NCI-H774 (cell line): ENCODE results near the gene LONP2.
"Not testable (repeated sequence)": the region's sequence is repeated elsewhere in the genome, so short reads cannot be mapped to it uniquely, and the experiment has no call there.

Source experiments
- DNase-seq: peaks from one replicate; lab custom pipeline; 2025; lab: John Stamatoyannopoulos, UW

LONP2 gene

DNA sequence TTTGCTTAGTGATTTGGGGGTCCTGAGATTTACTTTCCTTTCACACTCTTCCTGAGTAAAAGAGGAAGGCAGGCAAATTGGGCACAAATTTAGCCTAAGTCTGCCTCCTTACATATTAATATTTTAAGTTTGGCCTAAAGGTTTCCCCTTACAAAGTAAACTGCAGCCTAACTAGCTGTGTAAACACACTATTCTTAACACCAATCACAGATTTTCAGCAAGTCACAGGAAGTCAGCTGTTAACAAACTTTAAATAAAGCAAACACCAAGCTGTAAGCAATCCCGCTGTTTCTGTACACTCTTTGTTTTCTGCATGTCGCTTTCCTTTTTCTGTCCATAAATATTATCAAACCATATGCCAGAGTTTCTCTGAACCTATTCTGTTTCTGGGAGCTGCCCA lies 48.4 kb downstream of the LONP2 start:
- no peak for DNase-seq

DNA sequence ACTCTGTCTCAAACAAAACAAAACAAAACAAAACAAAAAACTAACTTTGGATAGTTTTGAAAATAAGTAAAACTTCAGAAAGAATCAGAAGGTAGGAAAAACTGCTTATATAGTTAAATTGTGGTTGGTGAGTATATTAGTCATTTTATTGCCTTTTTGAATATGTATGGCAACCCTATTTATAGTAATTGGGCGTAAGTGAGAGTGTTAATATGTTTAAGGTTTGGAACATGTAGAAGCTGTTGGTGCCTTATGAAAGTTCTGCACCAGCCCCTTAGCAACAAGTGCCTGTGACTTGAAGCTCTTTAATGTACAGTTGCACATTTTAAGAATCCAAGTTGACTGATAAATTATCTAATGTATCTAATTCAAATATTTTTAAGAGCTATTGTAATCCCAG lies 50.6 kb downstream of the LONP2 start:
- DNase-seq, result no peak

DNA sequence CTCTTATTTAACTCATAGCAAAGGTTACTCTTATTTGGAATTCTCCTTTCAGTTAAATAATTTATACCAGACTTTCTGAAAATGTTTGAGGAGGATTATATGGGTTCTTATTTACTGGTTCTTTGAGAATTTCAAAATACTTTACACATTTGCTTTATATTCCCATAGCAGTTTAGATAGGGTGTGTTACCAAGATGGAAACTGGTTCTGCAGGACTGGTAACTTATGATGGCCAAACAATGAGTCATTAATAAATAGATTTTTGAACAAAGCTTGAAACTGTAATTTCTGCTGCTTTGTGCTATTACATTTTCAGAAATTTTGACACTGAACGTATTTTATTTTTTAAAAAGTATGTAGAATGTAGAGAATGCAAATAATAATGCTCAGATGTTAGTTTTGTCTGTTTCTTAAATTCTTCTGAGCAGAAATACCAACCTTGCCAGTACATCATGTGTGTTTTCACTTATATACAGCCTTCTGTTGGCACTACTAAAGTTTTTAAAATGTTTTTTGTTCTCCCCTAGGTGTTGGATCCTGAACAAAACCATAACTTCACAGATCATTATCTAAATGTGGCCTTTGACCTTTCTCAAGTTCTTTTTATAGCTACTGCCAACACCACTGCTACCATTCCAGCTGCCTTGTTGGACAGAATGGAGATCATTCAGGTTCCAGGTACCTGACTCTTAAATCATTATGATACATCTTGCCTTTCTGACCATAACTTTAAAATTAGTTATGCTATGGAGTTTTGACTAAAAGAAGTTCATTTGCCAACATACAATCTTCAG lies 51.6 kb downstream of the LONP2 start:
- DNase-seq, result no peak

DNA sequence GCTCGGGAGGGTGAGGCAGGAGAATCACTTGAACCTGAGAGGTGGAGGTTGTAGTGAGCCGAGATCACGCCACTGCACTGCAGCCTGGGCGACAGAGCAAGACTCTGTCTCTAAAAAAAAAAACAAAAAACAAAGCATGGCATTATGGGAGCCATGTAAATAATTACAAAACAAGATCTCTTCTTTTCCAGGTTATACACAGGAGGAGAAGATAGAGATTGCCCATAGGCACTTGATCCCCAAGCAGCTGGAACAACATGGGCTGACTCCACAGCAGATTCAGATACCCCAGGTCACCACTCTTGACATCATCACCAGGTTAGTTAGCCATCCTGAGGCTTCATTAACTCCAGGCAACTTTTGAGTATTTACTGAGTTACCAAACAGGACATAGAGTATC lies 55.4 kb downstream of the LONP2 start:
- DNase-seq, result no peak

DNA sequence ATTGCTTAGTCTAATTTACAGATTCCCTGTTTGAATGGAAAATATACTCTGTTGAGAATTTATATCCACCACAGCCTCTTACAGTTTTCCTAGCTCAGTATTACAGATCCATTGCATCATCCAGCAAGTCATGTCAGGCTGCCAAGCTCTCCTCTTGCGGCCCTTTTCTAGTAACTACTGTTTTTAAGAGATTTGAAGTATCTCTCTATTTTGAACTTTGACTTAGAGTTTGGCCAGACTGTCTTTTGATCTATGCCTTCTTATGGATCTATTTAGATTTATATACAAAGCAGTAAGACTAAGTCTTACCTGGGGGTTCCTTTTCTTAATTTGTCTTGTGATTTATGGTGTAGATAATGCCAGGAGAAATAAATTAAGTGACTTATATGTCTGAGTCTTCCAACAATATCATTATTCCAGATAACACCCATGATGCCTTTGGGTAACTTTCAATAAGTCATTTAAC lies 56.3 kb downstream of the LONP2 start:
- DNase-seq, result no peak

DNA sequence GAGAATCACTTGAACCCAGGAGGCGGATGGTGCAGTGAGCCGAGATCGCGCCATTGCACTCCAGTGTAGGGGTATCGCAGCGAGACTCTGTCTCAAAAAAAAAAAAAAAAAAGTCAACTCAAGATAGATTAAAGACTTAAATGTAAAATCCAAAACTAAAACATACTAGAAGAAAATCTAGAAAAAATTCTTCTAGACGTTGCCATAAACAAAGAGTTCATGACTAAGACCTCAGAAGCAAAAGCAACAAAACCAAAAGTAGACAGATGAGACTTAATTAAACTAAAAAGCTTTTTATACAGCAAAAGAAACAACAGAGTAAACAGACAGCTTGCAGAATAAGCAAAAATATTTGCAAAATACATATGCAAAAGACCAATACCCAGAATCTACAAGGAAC lies 64.4 kb downstream of the LONP2 start:
- no peak for DNase-seq

DNA sequence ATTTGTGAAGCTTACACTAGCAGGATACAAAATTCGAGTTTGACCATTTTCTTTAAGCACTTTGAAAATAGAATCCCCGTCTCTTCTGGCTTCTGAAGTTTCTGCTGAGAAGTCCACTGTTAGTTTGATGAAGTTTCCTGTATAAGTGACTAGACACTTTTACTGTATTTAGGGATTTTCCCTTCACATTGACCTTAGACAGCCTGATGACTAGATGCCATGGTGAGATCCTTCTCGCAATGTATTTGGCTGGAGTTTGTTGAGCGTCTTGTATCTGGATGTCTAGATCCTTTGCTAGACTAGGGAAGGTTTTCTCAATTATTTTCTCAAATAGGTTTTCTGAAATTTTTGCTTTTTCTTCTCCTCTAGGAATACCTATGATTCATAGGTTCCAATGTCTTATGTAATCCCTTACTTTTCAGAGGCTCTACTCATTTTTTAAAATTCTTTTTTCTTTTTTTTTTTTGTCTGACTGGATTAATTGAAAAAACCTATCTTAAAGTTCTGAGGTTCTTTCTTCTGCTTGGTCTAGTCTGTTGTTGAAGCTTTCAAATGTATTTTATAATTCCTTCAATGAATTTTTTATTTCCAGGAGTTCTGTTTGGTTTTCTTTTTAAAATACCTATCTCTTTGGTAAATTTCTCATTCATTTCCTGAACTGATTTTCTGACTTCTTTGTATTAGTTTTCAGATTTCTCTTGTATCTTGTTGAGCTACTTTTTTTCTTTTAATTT lies 67.0 kb downstream of the LONP2 start:
- DNase-seq, result no peak

DNA sequence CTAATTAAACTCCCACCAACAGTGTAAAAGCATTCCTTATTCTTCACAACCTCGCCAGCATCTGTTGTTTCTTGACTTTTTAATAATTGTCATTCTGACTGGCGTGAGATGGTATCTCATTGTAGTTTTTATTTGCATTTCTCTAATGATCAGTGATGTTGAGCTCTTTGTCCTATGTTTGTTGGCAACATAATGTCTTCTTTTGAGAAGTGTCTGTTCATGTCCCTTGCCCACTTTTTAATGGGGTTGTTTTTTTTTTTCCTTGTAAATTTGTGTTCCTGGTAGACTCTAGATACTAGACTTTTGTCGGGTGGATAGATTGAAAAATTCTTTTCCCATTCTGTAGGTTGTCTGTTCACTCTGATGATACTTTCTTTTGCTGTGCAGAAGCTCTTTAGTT lies 69.8 kb downstream of the LONP2 start:
- not testable (repeated sequence) for DNase-seq

DNA sequence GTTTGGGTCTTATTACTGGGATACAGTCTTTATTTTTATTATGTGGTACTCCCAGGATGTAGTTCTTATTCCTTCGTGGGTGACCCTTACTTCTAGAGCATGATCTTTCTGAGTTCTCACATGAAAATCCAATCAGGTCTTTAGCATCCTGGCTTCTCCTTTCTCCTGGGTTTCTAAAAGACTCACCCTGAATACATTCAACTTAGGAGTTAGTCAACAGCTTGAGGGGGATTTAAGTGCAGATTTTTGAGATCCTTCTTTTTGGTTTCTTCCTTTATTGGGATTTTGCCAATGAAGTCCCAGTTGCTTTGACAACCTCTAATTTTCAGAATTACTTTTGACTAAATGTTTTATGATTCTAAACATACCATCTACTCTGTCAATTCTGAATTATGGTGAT lies 72.9 kb downstream of the LONP2 start:
- no peak for DNase-seq

DNA sequence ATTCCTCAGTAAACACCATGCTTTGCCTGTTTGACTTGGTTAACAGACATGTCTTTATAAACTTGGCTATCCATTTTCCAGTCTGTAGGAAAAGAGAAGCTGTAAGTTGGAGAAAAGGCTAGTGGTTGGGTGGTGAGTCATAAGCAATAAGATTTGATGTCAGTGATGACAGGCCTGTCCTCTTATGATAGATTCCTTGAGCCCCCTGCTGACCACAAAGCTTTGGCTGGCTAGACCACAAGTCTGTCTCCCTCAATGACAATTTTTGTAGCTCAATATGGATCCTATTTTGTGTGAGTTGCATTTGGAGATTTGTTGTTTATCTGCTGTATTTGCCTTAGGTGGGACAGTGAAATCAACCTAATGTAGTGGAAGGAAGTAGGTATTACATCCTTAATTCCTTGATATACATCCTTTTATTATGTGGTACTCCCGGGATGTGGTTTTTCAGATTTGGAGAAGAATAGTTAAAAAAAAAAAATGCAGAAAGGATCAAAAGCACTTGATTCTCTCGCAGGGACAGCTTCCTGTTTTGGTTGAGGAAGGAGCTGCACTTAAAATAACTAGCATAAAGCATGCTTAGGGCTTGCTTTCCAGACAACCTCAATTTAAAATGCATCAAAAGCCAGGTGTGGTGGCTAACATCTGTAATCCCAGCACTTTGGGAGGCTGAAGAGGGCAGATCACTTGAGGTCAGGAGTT lies 73.7 kb downstream of the LONP2 start:
- no peak for DNase-seq

DNA sequence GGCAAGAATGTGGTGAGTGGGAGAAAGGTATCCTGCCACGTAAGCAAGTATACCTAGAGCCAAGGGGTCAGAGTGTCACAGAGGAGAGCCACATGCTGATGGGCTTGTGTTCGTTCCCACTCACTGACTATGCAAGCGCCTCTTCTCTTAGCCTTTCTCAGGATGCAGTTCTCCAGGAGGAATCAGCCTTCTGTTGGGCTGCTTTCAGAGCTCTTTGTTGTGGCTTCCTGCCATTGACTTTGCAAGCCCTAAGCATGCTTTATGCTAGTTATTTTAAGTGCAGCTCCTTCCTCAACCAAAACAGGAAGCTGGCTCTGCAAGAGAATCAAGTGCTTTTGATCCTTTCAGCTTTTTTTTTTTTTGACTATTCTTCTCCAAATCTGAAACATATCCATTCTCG lies 74.5 kb downstream of the LONP2 start:
- no peak for DNase-seq

DNA sequence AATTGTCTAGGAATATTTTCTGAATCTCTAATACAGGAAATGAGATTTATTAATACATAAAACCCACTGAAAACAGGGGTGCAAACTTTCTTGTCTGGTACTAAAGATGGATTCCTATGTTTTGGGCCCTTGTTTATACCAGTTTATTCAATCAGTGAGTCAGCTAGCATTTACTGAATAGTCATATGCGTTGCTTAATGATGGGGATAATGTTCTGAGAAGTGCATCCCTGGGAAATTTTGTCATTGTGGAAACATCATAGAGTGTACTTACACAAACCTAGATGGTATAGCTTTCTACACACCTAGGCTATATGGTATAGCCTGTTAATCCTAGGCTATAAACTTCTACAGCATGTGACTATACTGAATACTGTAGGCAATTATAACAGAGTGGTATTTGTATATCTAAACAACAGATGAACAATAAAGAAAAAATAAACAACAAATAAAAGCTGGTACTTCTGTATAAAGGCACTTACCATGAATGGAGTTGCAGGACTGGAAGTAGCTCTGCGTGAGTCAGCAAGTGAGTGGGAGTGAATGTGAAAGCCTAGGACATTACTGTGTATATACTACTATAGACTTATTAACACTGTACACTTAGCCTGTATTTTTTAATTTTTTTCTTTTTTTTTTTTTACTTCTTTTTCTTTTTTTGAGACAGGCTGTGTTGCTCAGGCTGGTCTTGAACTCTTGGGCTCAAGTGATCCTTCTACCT lies 77.4 kb downstream of the LONP2 start:
- DNase-seq, result no peak

DNA sequence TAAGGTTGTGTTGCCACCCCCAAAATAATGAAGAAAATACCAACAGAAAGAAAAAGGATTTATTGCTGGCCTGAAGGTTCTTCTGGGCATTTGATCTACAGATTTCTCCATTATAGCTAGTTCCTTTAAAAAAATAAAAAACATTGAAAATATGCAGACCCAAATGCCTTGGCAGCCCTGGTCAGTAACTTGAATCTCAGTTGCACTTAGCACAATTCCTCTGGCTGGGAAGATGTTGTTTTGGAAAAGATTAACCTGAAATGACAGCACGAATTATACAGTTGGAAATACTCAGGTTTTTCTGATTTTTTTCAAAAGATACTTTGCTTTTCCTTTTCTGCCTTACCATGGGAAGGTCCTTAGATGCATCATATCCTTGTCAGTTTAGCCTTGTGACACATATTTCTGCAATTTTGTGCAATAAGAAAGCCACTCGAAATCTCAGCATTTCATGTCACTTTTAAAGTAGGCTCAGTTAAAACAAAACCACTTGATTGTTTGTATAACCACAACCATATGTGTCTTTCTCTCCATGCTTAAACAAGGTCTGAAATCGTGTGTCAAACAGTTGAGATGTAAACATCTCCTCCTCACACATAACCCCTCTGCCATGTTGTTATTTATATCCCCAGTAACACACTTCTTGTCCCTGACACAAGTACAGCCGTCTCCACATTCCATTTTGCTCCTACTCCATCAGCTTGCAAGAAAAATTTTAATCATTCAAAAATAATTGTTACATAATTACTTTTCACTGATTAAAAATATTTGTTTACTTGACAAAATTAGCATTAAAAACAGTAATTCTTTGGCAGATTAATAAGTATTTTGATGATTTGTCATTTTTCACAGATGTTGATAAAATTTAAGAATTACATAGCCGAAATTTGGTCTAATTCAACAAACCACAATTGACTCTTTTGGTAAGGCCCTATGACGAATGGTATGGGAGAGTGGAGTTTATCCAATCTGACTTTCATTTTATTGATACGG lies 80.0 kb downstream of the LONP2 start:
- DNase-seq, result no peak

DNA sequence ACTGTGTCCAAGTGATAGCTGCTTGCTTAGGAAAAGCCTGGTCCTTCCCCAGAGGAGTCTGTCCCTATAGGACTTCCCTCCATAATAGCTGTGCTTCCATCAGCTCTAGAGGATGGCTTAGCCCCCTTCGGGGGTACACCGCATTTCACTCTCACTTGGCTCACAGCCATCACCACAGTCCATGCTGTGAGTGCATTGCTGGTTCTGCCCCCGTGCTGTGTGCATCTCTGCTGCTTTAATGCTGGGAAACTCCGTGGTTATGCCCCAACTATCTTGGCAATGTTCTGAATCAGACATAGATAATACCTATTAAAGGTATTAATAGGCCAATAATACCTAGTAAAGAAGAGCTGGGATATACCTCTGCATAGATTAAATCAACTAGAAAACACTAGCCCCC lies 82.8 kb downstream of the LONP2 start:
- no peak for DNase-seq

DNA sequence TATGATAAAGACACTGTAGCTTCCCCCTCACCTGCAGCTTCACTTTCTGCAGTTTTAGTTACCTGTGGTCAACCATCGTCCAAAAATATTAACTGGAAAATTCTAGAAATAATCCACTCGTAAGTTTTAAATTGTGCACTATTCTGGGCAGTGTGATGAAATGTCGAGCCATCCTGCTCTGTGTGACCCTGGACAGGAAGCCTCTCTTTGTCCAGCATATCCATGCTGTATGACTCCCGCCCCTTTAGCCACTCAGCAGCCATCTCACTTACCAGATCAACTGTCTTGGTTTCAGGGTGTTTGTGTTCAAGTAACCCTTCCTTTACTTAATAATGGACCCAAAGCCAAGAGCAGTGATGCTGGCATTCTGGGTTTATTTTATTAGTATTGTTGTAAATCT lies 85.0 kb downstream of the LONP2 start:
- DNase-seq, result no peak

DNA sequence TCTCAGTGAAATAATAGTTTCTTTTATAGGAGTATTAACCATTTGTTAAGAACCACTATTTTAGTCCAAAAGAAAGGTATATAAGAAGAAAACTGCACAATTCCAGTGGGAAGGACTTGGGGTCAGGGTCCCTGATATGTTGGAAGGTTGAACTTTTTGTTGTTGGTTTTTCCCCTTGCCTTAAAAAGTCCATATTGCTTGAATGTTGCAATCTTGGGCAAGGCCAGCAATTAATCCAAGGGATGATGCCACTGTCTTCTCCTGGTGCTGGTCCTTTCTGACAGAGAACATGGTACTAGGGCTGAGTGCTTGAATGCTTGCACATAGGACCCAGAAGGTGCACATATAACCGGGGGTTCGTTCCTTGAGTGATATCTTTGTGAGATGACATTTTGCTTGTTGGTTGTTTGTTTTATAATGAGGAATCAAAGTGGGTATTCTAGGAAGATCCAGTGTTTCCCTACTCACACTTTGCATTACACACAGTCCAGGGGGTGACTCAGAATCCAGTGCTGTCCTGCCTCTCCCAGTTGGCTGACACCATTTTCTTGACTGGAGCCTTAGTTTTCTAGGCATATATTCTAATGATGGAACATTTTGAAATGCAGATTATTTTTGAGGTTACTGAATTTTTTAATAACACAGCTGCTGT lies 86.2 kb downstream of the LONP2 start:
- DNase-seq, result no peak

DNA sequence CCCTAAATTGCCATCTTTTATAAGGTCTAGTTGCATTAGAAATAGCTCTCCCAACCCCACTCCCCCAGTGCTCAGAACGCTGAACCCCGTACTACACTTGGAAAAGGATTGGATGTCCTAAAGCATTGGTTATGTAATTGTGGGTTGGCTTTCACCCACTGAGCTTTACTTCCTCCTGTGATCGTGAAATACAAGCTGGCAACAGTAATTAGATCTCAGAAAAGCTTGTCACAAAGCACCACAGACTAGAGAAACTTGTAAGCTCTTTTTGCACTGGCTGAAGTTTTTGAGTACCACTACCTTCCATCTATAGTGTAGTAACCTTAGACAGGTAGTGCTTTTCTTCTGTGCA lies 86.7 kb downstream of the LONP2 start:
- no peak for DNase-seq

DNA sequence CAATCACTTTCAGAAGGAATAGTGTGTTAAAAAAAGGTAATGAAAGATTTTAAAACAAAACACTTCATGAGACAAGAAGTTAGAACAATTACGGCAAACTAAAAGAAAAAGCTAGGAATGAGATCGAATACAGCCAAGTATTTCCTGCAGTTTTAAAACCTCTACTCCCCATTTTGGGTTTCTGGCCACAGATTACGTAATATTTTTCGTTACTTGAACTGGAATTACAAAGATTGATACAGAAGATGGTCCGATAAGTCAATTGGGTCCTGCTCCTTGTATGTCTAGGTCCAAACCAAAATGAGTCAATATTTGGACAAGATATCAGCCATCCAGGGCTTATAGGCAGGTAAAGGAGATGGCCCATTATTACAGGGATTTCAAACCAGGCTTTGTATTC lies 88.9 kb downstream of the LONP2 start:
- DNase-seq, result no peak

DNA sequence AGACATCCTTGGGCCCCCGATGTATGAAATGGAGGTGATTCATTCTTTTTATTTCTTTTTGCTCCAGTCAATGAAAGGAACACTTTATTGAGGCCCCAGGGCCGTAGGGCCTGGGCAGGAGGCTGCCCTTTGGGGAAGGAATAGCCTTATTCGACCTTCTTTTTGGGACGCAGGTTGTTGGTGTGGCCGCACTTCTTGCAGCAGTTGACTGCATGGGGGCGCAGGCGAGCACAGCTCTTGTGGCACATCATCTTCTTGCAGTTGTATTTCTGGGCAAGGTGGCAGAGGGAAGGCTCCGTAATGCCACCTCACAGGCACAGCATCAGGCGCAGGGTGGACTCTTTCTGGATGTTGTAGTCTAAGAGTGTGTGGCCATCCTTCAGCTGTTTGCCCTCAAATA lies 90.2 kb downstream of the LONP2 start:
- DNase-seq, result no peak

DNA sequence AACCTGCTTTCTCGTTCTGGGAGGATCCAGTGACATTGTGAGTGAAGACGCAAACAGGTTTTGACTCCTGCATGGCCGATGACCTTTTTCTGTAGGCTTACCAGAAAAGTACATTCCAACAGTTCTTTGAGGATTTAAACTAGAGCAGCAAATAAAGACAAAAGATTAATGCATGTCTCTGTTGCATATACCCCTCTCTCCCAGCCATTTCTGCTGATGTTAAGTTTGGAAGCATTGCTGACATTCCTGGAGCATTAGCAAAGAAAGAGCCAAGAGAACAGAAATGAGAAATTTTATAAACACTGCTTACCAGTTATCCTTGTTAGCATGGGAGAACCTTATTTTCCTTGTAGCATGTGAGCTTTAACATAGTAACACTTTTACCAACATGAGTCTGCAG lies 91.9 kb downstream of the LONP2 start:
- DNase-seq, result no peak

DNA sequence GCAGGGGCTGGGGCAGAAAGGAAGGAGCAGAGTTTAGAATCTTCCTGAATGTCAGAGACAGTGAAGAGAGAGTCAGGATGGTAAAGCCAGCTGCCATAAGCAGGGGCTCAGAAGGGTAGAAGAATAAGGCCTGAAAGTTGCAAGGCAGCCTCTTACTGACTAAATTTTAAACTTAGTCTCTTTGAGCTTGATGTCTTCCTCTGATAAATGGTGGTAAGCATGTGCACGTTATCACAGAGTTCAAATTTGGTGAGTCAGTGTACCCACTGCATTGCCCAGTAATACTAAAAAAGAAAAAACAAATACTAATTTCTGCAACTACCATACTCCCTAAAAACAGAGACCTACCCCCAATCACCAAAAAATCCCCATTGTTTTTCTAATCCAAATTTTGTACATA lies 96.0 kb downstream of the LONP2 start:
- DNase-seq, result no peak
